HG03159 (cell line): ENCODE results near the gene CPA5.
"Not testable (repeated sequence)": the region's sequence is repeated elsewhere in the genome, so short reads cannot be mapped to it uniquely, and the experiment has no call there.

Experiments used
- ATAC-seq: cut with Tn5 transposase; IDR thresholded peaks from one replicate; pipeline ENCODE4 v1.9.1; 2021; ENCODE audit warnings: mild to moderate bottlenecking, moderate library complexity; ENCODE audit not compliant: unreplicated experiment

The CPA5 gene, protein sequence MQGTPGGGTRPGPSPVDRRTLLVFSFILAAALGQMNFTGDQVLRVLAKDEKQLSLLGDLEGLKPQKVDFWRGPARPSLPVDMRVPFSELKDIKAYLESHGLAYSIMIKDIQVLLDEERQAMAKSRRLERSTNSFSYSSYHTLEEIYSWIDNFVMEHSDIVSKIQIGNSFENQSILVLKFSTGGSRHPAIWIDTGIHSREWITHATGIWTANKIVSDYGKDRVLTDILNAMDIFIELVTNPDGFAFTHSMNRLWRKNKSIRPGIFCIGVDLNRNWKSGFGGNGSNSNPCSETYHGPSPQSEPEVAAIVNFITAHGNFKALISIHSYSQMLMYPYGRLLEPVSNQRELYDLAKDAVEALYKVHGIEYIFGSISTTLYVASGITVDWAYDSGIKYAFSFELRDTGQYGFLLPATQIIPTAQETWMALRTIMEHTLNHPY

DNA sequence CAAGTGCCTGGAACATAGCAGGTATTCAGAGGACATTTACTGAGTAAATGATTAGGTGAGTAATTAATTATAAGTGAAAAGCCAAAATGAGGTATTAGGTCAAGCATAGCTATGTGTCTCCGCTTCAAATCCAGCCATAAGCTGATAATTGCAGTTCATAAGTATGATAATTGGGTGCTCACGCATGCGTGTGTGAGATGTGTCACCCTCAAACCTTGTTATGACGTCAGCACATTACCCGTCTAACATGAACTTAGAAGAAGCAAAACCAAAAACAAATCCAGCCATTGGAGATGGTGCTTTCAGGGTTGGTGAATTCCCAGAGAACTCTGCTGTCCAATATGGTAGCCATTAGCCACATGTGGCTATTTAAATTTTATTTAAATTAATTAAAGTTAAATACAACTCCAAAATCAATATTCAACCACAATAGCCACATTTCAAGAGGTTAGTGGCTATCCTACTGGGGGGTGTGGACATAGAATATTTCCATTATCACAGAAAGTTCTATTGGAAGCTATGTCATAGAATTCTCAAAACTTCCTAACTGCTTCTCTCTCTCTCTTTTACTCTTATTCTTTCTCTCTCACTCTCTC lies at the start of gene CPA5:
CPA5 (plus strand) TSS at position 546 of the 596 bp plus-strand sequence. CDS start 1,670 bp downstream, outside the sequence.
- no peak for ATAC-seq

GRCh38 chr7:130296221-130296951 lies 48.2 kb upstream of the CPA5 start:
- ATAC-seq: no peak

DNA sequence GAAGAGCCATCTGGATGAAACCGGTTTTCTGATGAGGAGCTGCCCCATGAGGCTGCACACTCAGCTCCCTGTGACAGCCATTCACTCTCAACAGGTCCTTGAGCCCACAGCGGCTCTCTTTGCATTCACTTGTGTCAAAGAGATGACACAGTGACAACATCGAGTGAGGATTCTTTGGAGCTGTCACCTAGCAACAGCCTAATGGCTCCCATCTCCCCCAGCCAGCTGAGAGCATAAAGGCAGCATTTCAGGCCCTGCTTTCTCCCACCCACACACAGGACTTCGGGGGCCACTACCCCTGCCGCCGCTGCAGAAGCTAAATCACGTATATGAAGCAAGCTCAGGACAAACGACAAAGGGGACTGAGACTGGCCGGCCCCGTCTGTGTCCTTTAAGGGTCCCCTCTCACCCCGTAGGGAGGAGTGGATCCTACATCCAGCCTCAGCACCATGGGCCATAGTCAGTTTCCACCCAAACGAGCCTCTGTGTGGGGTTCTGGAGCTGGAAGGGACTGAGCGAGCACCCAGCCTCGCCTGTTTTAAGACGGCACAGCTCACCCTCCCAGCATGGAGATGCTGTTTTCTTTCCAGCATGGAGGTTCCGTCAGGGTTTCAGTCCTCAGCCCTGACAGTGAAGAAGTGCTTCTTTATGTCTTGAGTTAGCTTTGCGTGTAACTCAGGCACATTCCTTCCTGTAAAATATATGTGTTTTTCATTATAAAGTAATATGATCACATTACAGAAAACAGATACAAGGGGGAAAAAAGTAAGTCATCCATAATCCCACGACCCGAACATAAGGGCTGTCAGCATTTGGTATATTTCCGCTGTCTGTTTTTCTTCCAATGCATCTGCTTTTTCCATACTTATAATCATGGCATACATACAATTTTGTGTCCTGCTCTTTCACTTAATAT lies 46.7 kb upstream of the CPA5 start:
- ATAC-seq: no peak

DNA sequence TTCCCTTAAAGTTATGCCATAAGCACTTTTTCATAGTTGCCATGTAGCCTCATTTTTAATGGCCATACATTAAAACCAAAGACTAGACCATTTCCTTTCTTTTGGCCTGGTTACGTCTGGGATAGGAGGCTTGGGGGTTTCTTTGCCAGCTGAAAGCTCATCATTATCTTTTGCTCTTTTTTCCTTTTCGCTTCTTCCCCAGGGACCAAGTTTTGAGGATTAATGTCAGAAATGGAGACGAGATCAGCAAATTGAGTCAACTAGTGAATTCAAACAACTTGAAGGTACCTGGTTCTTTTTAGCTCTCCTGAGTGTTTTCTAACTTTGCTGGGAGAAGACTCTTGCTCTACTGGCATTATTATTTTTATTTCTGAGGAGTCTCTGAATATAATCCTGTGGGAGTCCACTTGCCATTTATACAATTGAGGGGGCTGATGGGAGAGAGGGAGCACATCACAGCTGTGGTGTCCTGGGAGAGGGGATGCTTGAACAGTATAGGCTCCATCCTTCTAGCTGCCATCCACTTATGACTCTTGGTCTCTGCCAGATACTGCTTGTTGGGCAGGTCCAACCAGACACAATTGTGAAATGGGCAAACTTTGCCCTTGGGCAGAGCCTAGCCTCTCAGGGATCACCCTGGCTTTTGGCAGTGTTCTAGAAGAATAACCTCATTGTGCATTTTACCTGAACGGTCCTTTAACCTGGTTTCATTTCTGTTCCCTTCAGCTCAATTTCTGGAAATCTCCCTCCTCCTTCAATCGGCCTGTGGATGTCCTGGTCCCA lies 45.9 kb upstream of the CPA5 start:
- ATAC-seq: no peak

DNA sequence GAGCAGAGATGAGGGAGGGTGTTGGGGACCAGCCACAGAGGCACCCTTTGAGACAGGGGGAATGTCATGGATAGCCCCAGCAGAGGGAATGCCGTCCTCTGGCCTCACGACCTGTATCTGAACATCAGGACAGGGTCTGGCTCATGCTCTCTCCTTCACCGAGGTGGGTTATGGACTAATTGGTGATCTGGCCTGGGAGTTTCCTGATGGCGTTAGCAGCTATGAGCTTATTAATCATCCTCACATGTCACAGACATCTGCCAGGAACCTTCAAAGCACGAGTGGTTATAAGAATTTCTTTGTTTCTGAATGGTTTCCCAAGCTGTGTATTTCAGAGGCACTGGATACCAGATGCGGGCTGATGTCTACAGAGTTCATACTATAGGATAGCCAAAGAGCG lies 44.8 kb upstream of the CPA5 start:
- no peak for ATAC-seq

DNA sequence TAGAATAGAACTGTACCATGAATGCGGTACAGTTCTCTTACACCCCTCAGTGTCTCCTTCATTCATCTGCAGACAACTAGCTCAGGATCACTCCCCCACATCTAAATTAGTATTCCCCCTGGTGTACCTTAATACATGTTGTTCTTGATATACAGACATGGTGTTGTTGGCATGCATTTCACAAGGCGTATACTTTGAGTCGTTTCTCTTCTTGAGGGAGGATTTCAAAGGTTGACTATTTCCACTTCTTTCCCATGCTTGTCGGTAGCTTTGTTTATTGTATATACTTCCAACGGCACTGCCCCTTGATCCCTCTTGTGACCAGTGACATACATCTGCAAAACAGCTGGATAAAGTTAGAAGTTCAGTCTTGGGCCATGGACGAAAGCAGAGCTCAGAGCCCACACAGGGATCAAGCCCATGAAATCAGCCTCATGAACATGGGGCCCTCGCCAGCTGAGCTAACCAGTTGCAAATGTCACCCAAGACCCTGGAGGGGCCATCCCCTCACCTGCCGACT lies 43.1 kb upstream of the CPA5 start:
- ATAC-seq: no peak

DNA sequence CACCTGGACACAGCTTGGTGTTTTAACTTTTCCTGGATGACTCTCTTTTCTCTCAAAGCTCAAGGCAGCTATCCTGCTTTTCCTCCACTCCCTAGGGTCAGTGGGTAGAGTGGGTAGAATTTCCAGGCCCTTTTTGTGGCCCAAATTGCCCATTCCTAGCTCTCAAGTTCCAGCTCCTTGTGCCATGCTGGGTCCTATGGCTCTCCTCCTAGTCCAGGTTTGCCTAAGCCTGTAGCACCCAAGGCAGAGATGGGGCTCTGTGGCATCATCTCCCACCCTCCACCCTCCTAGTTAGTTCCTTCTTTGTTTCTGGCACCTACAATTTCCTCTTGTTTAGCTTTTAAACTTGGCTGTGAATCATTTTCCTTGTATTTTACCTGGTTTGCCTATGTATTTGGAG lies 42.0 kb upstream of the CPA5 start:
- no peak for ATAC-seq

DNA sequence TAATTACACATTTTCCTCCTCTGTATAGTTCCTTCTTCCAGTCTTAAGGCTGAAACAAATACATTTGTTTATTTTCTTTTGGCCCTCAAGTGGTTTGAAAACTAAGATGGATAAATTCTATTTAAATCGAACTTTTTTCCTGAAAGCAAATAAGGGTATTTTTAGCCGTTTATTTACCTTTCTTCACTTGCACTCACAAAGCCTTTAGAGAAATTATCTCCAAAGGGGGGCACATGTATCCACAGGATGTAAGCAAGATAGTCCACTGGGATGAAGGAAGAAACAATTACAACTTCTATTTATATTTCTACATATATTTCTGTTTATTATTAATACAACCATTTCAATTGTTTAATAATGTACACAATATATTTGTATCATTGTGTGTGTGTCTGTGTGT lies 41.5 kb upstream of the CPA5 start:
- ATAC-seq: no peak

GRCh38 chr7:130303551-130303950 lies 41.1 kb upstream of the CPA5 start:
- no peak for ATAC-seq

DNA sequence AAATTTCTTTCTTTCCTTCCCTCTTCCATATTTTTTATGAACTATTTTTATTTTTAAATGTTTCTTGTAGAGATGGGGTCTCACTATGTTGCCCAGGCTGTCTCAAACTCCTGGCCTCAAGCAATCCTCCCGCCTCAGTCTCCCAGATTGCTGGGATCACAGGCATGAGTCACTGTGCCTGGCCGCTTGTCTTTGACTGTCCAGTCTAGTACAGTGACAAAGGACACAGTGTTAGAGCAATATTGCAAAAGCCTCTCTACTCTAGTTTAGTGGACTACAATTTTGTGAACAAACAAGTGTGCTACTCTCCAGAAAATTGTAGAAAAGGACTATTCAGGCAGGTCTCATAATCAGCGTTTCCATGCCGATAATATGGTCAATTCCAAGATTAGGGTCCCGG lies 40.6 kb upstream of the CPA5 start:
- no peak for ATAC-seq

DNA sequence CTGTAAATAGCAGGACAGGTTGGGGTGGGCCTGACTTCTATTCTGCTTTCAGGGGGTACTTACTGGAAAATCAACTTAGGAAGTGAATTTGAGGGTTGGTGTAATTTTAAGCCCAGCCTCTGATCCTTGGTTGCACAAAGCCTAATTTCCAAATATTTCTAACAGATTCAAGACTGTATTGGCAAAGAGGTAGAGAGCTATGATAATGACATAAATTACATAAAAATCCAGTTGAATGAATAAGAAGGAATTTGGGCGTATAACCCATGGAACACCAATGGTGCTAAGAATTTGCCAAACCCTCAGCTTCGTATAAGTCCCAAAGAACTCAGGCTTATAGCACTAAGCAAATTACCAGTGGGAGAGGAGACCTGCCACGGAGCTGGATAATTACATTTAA lies 39.7 kb upstream of the CPA5 start:
- ATAC-seq: no peak

- no peak for ATAC-seq
These were observed 39.1 kb upstream of the CPA5 start for GRCh38 chr7:130305433-130306042.

DNA sequence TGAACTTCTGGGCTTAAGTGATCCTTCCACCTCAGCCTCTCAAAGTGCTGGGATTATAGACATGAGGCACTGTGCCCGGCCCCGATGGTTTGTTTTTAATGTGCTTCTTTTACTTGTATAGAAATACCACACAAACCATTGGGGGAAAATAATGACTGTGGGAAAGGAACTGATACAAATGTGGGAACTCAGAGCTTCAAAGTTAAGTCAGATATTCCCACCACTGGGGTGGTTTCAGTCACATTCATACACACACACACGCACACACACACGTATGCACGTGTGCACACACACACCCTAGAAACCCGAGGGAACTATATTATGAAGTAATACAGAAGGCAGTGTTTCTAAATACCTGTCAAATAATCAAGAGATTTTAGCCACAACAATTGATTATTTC lies 34.6 kb upstream of the CPA5 start:
- ATAC-seq: no peak

- ATAC-seq: no peak
These were observed 30.3 kb upstream of the CPA5 start for GRCh38 chr7:130314305-130314704.

DNA sequence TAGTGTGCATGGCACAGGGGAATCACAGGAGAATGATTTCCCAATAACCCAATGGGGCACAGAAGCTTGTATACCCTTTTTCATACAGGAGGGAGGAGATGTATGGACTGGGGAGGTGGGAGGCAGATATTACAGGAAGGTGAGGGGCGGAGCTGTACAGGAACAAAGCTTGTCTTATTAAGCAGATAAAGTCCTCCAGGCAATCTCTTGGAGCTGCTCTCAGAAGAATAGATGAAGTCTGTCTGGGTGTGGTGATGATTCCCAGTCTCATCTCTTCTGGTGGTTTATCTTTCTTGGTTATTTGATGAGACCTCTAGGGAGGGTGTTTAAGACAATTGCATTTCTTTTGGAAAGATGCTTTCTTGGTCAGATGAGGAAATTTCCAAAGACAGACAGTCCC lies 25.1 kb upstream of the CPA5 start:
- no peak for ATAC-seq

- not testable (repeated sequence) for ATAC-seq
These were observed 22.9 kb upstream of the CPA5 start for GRCh38 chr7:130321542-130322229.

DNA sequence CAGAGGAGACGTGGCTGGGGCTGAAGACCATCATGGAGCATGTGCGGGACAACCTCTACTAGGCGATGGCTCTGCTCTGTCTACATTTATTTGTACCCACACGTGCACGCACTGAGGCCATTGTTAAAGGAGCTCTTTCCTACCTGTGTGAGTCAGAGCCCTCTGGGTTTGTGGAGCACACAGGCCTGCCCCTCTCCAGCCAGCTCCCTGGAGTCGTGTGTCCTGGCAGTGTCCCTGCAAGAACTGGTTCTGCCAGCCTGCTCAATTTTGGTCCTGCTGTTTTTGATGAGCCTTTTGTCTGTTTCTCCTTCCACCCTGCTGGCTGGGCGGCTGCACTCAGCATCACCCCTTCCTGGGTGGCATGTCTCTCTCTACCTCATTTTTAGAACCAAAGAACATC lies 22.0 kb upstream of the CPA5 start:
- ATAC-seq: no peak

- no peak for ATAC-seq
These were observed 20.2 kb upstream of the CPA5 start for GRCh38 chr7:130324306-130324943.
